NK-92 (cell line): Measurements from ENCODE around the gene EFCAB10.
"Not testable (repeated sequence)": the region's sequence is repeated elsewhere in the genome, so short reads cannot be mapped to it uniquely, and the experiment has no call there.

Experiments used
- DNase-seq: peaks from one replicate; lab custom pipeline; 2025; ENCODE audit not compliant: unreplicated experiment; lab: John Stamatoyannopoulos, UW

Gene EFCAB10

GRCh38 chr7:105531792-105532671 lies 49.3 kb downstream of the EFCAB10 start, which contains the start of gene RINT1:
TSS of gene RINT1 (plus strand) at chr7:105532201. CDS start at chr7:105532316, 115 bp downstream.
- DNase-seq, result no peak

GRCh38 chr7:105530546-105530945 lies 50.7 kb downstream of the EFCAB10 start:
- DNase-seq, result no peak

- no peak for DNase-seq
These were observed 51.2 kb downstream of the EFCAB10 start for GRCh38 chr7:105530126-105530525.

- DNase-seq, result not testable (repeated sequence)
These were observed 53.6 kb downstream of the EFCAB10 start for GRCh38 chr7:105527737-105528136.

GRCh38 chr7:105524840-105525239 lies 56.5 kb downstream of the EFCAB10 start:
- DNase-seq, result no peak

GRCh38 chr7:105524423-105524822 lies 56.9 kb downstream of the EFCAB10 start:
- DNase-seq, result not testable (repeated sequence)

- no peak for DNase-seq
These were observed 59.4 kb downstream of the EFCAB10 start, which contains the start of gene PUS7 for GRCh38 chr7:105521717-105522463. TSS of gene PUS7 (minus strand) at chr7:105522271. CDS start at chr7:105508512, 13,759 bp downstream.

- DNase-seq, result no peak
These were observed 60.1 kb downstream of the EFCAB10 start for GRCh38 chr7:105521027-105521716.

GRCh38 chr7:105520620-105521019 lies 60.7 kb downstream of the EFCAB10 start:
- not testable (repeated sequence) for DNase-seq

- DNase-seq, result no peak
These were observed 61.9 kb downstream of the EFCAB10 start for GRCh38 chr7:105519353-105519752.

- DNase-seq, result not testable (repeated sequence)
These were observed 65.7 kb downstream of the EFCAB10 start for GRCh38 chr7:105515610-105516009.
